T-helper 17 cell (primary cell): ENCODE measurements around the gene ECE1. TPM values are rescaled to one million over a fixed set of nuclear protein-coding genes. Genes with fewer than 3 reads are reported as not detected.
"Not testable (repeated sequence)": the region's sequence is repeated elsewhere in the genome, so short reads cannot be mapped to it uniquely, and the experiment has no call there.

Experiments used
- ATAC-seq: fragments of 150-1000 bp; cut with Tn5 transposase; 2 replicates; pipeline ENCODE4 v1.10.0; 2021; ENCODE audit warnings: mild to moderate bottlenecking, moderate library complexity
- DNase-seq, 3 donors: peaks; one replicate each; pipeline versions ENCODE4 v3.0.0 to v3.0.0-alpha.2; 2020 to 2021
- H3K9me3 ChIP-seq: one replicate; pipeline ENCODE4 v1.7.0; 2013; ENCODE audit warnings: low read length, mild to moderate bottlenecking; ENCODE audit not compliant: control insufficient read depth, poor library complexity, severe bottlenecking
- H3K27ac Mint-ChIP-seq: one replicate; pipeline ENCODE4 v1.8.0; 2022; ENCODE audit warnings: mild to moderate bottlenecking, moderate library complexity, mixed read lengths
- H3K27me3 Mint-ChIP-seq: one replicate; pipeline ENCODE4 v1.8.0; 2022; ENCODE audit warnings: mixed read lengths
- H3K36me3 Mint-ChIP-seq: one replicate; pipeline ENCODE4 v1.8.0; 2022; ENCODE audit warnings: low read depth, mixed read lengths
- H3K4me1 Mint-ChIP-seq: one replicate; pipeline ENCODE4 v1.8.0; 2022; ENCODE audit warnings: mild to moderate bottlenecking, mixed read lengths
- H3K4me3 Mint-ChIP-seq: one replicate; pipeline ENCODE4 v1.8.0; 2022; ENCODE audit warnings: mild to moderate bottlenecking, moderate library complexity, mixed read lengths
- total RNA-seq, 4 donors: library from RNA in 2 of 4; stranded (reverse) in 2 of 4; gene quantifications; one replicate each; pipeline ENCODE4 v1.2.3 and lab custom pipeline; 2022 to 2026

The ECE1 gene
- total RNA-seq, 2 donors from 2014 or later: 116 to 117 TPM

DNA sequence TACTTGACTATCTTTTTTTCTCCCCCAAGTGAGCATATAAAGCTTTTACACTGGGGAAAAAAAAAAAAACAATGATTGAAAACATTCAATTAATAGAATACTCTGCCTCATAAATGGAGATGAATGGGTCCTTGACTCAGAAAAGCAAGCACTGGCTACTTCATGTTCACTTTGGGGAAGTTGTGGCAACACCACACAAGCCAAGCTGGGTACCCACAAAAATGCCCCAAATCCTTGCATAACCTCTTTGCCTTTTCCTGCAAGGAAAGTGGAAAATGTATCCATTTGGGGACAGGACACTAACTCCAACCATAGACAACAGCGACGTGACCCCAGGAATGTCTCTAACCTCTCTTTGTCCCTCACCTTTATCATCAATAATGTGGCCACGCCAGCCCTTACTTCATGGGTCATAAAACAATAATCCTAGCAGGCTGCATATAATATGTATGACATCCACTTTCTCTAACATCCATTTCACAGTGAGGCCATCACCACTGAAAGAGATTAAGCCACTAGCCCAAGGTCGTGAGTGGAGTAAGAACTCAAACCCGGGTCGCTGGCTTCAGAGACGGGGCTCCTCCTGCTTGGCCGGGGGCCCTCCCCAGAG lies 2.3 kb downstream of the ECE1 start:
- H3K36me3 Mint-ChIP-seq: peaks cover 8% of the 10 kb centered on the region
- peaks cover 41% of the 10 kb centered on the region for H3K4me1 Mint-ChIP-seq
- no peaks in the 10 kb centered on the region for H3K9me3 ChIP-seq
- H3K27me3 Mint-ChIP-seq: no peaks in the 10 kb centered on the region
- peak overlapping the region; percentile 95 for H3K4me3 Mint-ChIP-seq
- ATAC-seq (no peak), DNase-seq (no peak)
- H3K27ac Mint-ChIP-seq: peak overlapping the region; percentile 93

DNA sequence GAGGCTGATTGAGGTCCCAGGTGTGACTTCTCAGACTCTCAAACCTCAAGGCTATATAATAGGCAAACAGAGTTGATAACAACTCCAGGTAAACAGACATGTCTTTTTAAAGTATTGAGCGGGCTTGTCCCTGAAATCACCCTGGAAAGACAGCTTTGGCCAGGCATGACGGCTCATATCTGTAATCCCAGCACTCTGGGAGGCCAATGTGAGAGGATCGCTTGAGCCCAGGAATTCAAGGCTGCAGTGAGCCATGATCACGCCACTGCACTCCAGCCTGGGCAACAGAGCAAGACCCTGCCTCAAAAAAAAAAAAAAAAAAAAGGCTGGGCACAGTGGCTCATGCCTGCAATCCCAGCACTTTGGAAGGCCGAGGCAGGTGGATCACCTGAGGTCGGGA lies 4.9 kb downstream of the ECE1 start:
- H3K27me3 Mint-ChIP-seq, DNase-seq, H3K4me3 Mint-ChIP-seq, H3K9me3 ChIP-seq, ATAC-seq: not testable (repeated sequence)
- peak overlapping the region; percentile 32 for H3K27ac Mint-ChIP-seq
- peaks cover 37% of the 10 kb centered on the region for H3K4me1 Mint-ChIP-seq
- peaks cover 12% of the 10 kb centered on the region for H3K36me3 Mint-ChIP-seq

DNA sequence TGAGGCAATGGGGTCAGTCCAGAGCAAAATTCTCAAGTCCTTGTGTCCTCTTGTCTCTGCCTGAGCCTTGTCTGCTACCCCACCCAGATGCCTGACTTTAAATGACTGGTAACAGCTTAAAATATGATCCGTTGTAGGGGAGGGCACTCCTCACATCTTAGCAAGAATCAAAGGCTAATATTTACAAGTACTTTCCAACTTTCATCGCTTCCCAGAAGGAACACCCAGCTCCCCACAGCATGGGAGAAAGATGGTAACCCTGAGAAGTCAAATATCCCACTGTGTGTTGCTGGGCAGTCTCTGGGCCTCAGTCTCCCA lies 5.2 kb downstream of the ECE1 start:
- ATAC-seq: no peak

DNA sequence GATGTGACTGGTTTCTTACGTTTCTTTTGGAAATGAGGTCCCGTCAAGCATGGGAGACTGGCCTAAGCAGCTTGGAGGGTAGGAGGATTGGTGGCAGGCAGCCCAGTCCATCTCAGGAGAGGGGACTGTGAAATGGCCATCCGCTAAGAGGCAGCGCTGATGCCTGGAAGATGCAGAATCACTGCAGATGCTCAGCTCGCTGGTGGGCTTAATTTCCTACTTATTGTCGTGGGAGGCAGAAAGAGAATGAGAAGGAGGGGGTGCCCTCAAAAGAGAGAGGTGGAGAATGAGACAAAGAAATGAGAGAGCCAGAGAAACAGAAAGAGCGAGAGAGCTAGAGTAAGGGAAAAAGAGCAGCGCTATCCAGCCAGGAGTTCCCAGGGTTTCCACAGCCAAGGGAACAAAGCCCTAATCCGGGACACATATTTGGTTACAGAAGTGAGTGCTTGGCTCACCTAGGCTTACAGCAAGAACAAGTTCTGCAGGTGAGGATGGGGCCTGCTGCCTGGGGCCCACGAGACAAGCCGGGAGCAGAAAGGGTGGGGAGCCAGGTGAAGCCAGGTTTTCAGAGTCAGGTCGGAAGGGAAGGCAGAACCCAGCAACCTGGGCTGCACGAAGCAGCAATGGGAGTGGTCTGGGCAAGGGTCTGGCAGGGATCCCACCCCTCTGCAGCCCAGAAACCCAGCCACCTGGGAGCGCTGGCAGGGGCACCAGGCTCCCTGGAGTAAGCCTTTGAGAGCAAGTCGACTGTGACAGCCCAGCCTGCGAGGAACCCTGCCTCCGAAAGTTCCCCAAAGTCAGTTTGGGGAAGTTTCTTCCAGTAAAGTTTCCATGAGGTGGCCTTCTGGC lies 5.8 kb downstream of the ECE1 start:
- H3K4me3 Mint-ChIP-seq: no peak overlapping the region
- H3K27ac Mint-ChIP-seq: peak overlapping the region; percentile 97
- ATAC-seq (no peak), DNase-seq (no peak)
- no peaks in the 10 kb centered on the region for H3K9me3 ChIP-seq
- peaks cover 42% of the 10 kb centered on the region for H3K4me1 Mint-ChIP-seq
- H3K36me3 Mint-ChIP-seq: peaks cover 10% of the 10 kb centered on the region
- no peaks in the 10 kb centered on the region for H3K27me3 Mint-ChIP-seq

More for the DNA sequence above, 5.2 kb downstream of the ECE1 start:
- no peak overlapping the region for H3K4me3 Mint-ChIP-seq
- DNase-seq: no peak
- peaks cover 41% of the 10 kb centered on the region for H3K4me1 Mint-ChIP-seq
- H3K27me3 Mint-ChIP-seq: no peaks in the 10 kb centered on the region
- no peaks in the 10 kb centered on the region for H3K9me3 ChIP-seq
- H3K27ac Mint-ChIP-seq: peak overlapping the region; percentile 32
- peaks cover 12% of the 10 kb centered on the region for H3K36me3 Mint-ChIP-seq

DNA sequence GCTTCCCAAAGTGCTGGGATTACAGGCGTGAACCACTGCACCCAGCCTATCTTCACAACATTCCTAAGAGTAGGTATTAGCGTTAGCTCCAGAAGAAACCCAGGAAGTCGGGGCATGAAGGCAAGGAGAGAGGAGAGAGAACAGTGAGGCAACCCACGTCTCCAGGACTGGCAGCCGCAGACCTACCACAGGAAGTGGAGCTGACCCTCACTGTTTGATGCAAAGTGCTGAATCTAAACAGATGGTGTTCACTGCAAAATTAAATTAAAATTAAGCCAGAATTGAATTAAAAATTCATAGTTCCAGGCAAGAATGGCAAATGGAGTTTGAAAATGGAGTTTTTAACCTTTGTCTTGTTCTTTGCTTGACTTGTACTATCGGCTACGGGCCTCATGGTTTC lies 6.7 kb downstream of the ECE1 start:
- Mint-ChIP-seq H3K36me3 (peaks cover 10% of the 10 kb centered on the region), H3K27ac (peak overlapping the region; percentile 97), H3K4me3 (no peak overlapping the region), H3K27me3 (no peaks in the 10 kb centered on the region), H3K4me1 (peaks cover 37% of the 10 kb centered on the region)
- DNase-seq: no peak
- H3K9me3 ChIP-seq: no peaks in the 10 kb centered on the region
- ATAC-seq: no peak

DNA sequence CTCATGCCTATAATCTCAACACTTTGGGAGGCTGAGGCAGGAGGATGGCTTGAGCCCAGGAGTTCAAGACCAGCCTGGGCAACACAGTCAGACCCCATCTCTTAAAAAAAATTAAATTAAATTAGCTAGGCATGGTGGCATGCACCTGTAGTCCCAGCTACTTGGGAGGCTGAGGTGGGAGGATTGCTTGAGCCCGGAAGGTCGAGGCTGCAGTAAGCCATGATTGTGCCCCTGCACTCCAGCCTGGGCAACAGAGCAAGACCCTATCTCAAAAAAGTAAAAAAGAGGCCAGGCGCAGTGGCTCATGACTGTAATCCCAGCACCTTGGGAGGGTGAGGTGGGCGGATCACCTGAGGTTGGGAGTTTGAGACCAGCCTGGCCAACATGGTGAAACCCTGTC lies 8.2 kb downstream of the ECE1 start:
- H3K9me3 ChIP-seq, ATAC-seq, H3K4me3 Mint-ChIP-seq, H3K36me3 Mint-ChIP-seq, DNase-seq, H3K27me3 Mint-ChIP-seq: not testable (repeated sequence)
- Mint-ChIP-seq H3K4me1 (peaks cover 36% of the 10 kb centered on the region), H3K27ac (peak overlapping the region; percentile 97)

DNA sequence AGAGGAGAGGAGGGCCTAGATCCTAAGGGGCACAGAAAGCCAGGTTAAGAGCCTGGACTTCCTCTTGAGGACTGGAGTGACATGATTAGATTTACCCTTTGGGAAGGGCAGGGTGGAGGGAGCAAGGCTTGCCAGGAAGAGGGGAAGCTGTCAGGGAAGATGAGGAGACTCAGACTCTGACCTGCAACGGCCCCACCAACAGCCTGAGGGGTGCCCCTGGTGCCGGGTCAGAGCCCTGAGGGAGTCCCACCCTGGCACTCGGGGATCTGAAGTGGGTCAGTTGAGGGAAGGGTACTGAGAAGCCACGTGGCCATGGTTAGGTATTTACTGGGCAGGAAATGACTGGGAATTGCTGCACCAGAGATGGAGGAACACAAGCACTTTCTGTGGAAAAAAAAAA lies 9.8 kb downstream of the ECE1 start:
- no peaks in the 10 kb centered on the region for H3K9me3 ChIP-seq
- peak overlapping the region; percentile 85 for H3K4me3 Mint-ChIP-seq
- H3K4me1 Mint-ChIP-seq: peaks cover 37% of the 10 kb centered on the region
- ATAC-seq (no peak), DNase-seq (no peak)
- peak overlapping the region; percentile 97 for H3K27ac Mint-ChIP-seq
- H3K36me3 Mint-ChIP-seq: peaks cover 10% of the 10 kb centered on the region
- no peaks in the 10 kb centered on the region for H3K27me3 Mint-ChIP-seq

DNA sequence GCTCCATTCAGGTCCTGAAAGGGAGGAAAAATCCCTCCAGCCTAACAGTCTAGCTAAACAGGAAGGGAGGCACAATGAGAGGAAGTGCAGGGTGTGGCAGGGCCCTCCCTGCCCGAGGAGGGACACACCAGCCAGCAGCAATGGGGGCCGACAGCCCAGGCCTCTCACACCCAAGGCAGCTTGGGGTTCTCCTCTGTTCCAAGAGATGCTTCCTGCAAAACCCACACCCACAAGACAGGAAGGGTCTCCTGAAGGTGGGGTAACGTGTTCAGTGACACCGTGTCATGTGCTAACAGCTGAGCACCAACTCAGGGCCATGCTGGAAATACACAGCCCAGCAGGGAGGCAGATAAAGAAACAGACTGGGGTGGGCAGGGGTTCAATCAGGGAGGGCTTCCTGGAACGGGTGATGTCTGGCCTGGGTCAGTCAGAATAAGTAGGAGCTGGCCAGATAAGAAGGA lies 10.2 kb downstream of the ECE1 start:
- peak overlapping the region; percentile 85 for H3K4me3 Mint-ChIP-seq
- H3K4me1 Mint-ChIP-seq: peaks cover 37% of the 10 kb centered on the region
- peaks cover 10% of the 10 kb centered on the region for H3K36me3 Mint-ChIP-seq
- no peaks in the 10 kb centered on the region for H3K9me3 ChIP-seq
- H3K27me3 Mint-ChIP-seq: no peaks in the 10 kb centered on the region
- ATAC-seq (peak; percentile 50), DNase-seq (no peak)
- H3K27ac Mint-ChIP-seq: peak overlapping the region; percentile 97

DNA sequence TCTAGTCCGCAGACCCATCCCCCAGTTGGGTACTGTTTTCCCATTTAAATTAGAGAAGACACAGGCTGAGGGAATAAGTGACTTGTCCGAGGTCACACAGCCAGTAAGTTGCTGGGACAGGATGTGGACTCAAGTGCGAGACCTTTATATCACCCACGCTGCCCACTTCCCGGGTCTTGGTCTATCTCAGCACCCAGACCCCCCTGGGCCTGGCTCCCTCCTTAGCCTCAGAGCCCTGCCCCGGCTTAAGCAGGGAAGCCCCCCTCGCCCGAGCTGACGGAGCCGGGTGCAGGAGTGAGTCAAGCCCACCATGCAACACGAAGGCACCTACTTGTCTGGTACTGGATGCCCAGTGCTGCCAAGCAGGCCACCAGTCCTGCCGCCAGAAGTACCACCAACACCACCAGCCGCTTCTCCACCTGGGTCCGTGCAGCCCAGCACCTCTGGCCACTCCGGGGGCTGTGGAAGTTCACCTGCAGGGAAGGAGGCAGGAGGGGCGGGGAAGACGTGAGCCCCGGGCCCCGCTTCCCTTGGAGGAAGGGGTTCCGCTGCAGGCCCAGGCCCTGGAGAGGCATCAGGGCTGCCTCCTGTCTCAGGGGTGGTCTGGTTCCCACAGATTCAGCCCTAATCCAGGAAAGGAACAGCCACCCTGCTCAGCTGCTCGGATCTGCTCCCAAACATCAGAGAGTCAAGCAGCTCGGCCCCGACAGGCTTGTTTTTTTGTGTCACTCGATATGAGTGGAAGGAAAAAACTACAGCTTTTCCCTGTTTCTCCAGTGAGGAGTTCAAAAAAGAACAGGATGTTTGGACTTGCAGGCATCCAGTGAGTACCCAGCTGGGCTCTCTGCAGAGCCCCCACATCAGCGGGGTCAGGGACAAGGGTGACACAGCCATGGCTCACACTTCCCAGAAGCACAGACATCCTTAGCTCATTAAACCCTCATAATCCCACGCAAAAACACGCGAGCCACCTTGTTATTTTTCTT lies 11.1 kb downstream of the ECE1 start:
- H3K9me3 ChIP-seq: no peaks in the 10 kb centered on the region
- ATAC-seq (no peak), DNase-seq (no peak)
- H3K27ac Mint-ChIP-seq: peak overlapping the region; percentile 97
- H3K27me3 Mint-ChIP-seq: no peaks in the 10 kb centered on the region
- peak overlapping the region; percentile 85 for H3K4me3 Mint-ChIP-seq
- H3K36me3 Mint-ChIP-seq: peaks cover 6% of the 10 kb centered on the region
- H3K4me1 Mint-ChIP-seq: peaks cover 33% of the 10 kb centered on the region

DNA sequence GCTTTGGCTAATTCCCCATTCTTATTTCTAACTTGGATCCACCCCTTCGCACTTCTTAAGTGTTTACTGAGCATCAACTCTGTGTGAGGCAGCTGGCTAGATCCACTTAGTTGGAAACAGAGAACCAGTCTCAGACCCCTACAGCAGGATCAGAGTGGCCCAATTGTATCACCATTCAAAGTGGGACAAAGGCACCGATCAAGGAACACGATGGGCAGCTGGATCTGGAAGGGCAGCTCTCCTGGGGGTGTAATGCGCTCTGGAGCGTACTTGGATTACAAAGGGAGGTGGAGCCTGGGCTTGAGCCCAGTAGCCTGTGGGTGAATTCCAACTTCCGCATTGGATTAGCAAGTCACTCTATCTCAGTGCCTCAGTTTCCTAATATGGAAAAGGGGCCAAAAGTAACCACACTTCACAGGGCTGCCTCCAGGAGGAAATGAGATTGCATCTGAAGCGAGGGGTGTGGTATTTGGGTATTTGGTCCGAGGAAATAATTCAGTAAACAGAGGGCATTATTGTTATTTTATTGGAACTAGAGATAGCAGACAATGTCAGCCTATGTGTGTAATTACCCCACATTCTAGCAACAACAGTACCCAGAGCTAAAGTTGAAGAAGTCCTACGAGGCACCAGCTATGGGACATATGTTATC lies 11.9 kb downstream of the ECE1 start:
- H3K4me1 Mint-ChIP-seq: peaks cover 32% of the 10 kb centered on the region
- no peaks in the 10 kb centered on the region for H3K9me3 ChIP-seq
- peak overlapping the region; percentile 97 for H3K27ac Mint-ChIP-seq
- DNase-seq (no peak), ATAC-seq (no peak)
- H3K27me3 Mint-ChIP-seq: no peaks in the 10 kb centered on the region
- no peak overlapping the region for H3K4me3 Mint-ChIP-seq
- H3K36me3 Mint-ChIP-seq: peaks cover 4% of the 10 kb centered on the region

DNA sequence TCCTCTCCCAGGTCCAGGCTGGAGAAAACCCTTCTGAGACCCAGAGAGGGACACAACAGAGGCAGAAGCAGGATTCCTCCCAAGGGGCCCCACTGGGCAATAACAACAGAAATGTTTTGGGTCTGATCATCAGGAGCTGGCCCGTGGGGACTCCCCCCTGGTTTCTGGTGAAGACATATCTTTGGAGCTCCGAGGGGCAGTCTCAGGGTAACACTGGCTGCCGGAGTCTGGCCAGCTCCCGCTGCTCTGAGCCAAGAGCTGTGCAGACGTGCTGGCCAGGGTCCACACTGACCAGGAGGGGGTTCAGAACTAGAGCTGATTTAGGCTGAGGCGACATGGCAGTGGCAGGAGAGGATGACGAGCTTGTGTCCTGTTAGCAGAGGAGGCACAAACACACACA lies 13.1 kb downstream of the ECE1 start:
- Mint-ChIP-seq H3K4me1 (peaks cover 30% of the 10 kb centered on the region), H3K36me3 (no peaks in the 10 kb centered on the region), H3K27me3 (no peaks in the 10 kb centered on the region), H3K27ac (peak overlapping the region; percentile 97), H3K4me3 (no peak overlapping the region)
- no peaks in the 10 kb centered on the region for H3K9me3 ChIP-seq
- DNase-seq (no peak), ATAC-seq (no peak)

DNA sequence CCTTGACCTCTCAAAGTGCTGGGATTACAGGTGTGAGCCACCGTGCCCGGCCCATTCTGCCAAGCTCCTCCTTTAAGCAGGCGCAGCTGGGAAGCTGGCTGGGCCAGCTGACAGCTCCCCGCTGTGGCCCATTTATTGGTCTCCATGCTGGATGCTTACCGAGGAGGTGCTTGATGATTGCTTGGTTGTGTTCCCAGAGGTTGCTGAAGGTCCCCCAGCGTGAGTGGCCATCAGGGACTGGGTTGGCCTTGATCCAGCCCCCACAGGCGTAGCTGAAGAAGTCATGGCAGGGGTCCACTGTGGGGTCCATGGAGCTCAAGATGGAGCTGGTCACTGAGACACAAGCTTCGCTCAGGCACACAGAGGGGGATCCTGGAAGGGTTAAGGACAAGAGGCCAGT lies 17.7 kb downstream of the ECE1 start:
- H3K9me3 ChIP-seq: no peaks in the 10 kb centered on the region
- DNase-seq (no peak), ATAC-seq (no peak)
- H3K36me3 Mint-ChIP-seq: no peaks in the 10 kb centered on the region
- H3K27ac Mint-ChIP-seq: peak overlapping the region; percentile 66
- no peak overlapping the region for H3K4me3 Mint-ChIP-seq
- peaks cover 19% of the 10 kb centered on the region for H3K4me1 Mint-ChIP-seq
- no peaks in the 10 kb centered on the region for H3K27me3 Mint-ChIP-seq
